Mammary epithelial cell (primary cell): ENCODE results near the gene STARD3NL.

Experiments used
- CTCF ChIP-seq, 2 donors: IDR thresholded peaks in 1 of 2; conservative IDR thresholded peaks in 1 of 2; 2 replicates each; pipeline ENCODE4 v1.5.1; 2011 to 2012; ENCODE audit warnings: inconsistent platforms in 2 of 2, low read length in 2 of 2, mild to moderate bottlenecking in 2 of 2, control low read depth in 1 of 2, low read depth in 1 of 2; ENCODE audit not compliant: insufficient read depth in 1 of 2; ENCODE audit errors: extremely low read depth in 1 of 2
- EZH2 ChIP-seq: IDR thresholded peaks from 2 replicates; pipeline ENCODE4 v1.6.1; 2012; ENCODE audit warnings: low read length, inconsistent platforms, borderline replicate concordance

GRCh38 chr7:38171623-38172391, 6.2 kb upstream of the STARD3NL start:
- TF ChIP-seq CTCF (conservative IDR thresholded peaks at IDR 0.05 in 1 of 2, IDR thresholded peaks at IDR 0.05 in 1 of 2; ENCODE audit: extremely low read depth in 1 of 2, insufficient read depth in 1 of 2, low read depth in 1 of 2, low read length in 2 of 2) = no peak
- TF ChIP-seq EZH2 = no peak
